ENCODE data around the gene AKAP12.

AKAP12 gene

GRCh38 chr6:151236668-151237401 lies 2.9 kb upstream of the AKAP12 start:
- no peak for DNase-seq

GRCh38 chr6:151240036-151240685 lies 394 bp downstream of the AKAP12 start:
- DNase-seq = peak in 1 of 5 donors; percentile 23

GRCh38 chr6:151240791-151241642 lies 1.2 kb downstream of the AKAP12 start:
- peak in 1 of 5 donors; percentile 6 for DNase-seq

GRCh38 chr6:151241853-151242252 lies 2.1 kb downstream of the AKAP12 start:
- DNase-seq = no peak

GRCh38 chr6:151242420-151242861 lies 2.7 kb downstream of the AKAP12 start:
- no peak for DNase-seq

- DNase-seq = no peak
Observed at GRCh38 chr6:151243481-151243880, 3.7 kb downstream of the AKAP12 start.

- no peak for DNase-seq
Observed at GRCh38 chr6:151247490-151247889, 7.7 kb downstream of the AKAP12 start.

- DNase-seq = no peak
Observed at GRCh38 chr6:151248295-151248694, 8.5 kb downstream of the AKAP12 start.

- DNase-seq = no peak
Observed at GRCh38 chr6:151252634-151253033, 12.9 kb downstream of the AKAP12 start.

GRCh38 chr6:151254451-151255081 lies 14.8 kb downstream of the AKAP12 start:
- no peak for DNase-seq

GRCh38 chr6:151255811-151256210 lies 16.0 kb downstream of the AKAP12 start:
- no peak for DNase-seq

- DNase-seq = no peak
Observed at GRCh38 chr6:151257985-151258445, 18.2 kb downstream of the AKAP12 start.

- DNase-seq = no peak
Observed at GRCh38 chr6:151260205-151260604, 20.4 kb downstream of the AKAP12 start.

- DNase-seq = no peak
Observed at GRCh38 chr6:151263035-151263434, 23.3 kb downstream of the AKAP12 start.

GRCh38 chr6:151263967-151264366 lies 24.2 kb downstream of the AKAP12 start:
- no peak for DNase-seq

GRCh38 chr6:151265282-151265681 lies 25.5 kb downstream of the AKAP12 start:
- DNase-seq = no peak

GRCh38 chr6:151269321-151269995 lies 29.7 kb downstream of the AKAP12 start:
- DNase-seq = no peak

- DNase-seq = no peak
Observed at GRCh38 chr6:151275121-151275520, 35.4 kb downstream of the AKAP12 start.

- no peak for DNase-seq
Observed at GRCh38 chr6:151275566-151275965, 35.8 kb downstream of the AKAP12 start.

GRCh38 chr6:151276112-151276740 lies 36.5 kb downstream of the AKAP12 start:
- DNase-seq = no peak

- DNase-seq = no peak
Observed at GRCh38 chr6:151279891-151280290, 40.1 kb downstream of the AKAP12 start.

GRCh38 chr6:151280859-151281258 lies 41.1 kb downstream of the AKAP12 start:
- DNase-seq = no peak
